T-helper 17 cell (primary cell): Measurements from ENCODE around the gene THADA. TPM values are rescaled to one million over a fixed set of nuclear protein-coding genes. Genes with fewer than 3 reads are reported as not detected.
"Not testable (repeated sequence)": the region's sequence is repeated elsewhere in the genome, so short reads cannot be mapped to it uniquely, and the experiment has no call there.

Source experiments
- ATAC-seq: fragments of 150-1000 bp; cut with Tn5 transposase; 2 replicates; pipeline ENCODE4 v1.10.0; 2021; ENCODE audit warnings: mild to moderate bottlenecking, moderate library complexity
- DNase-seq, 3 donors: peaks; one replicate each; pipeline versions ENCODE4 v3.0.0 to v3.0.0-alpha.2; 2020 to 2021
- H3K9me3 ChIP-seq: one replicate; pipeline ENCODE4 v1.7.0; 2013; ENCODE audit warnings: low read length, mild to moderate bottlenecking; ENCODE audit not compliant: control insufficient read depth, poor library complexity, severe bottlenecking
- H3K27ac Mint-ChIP-seq: one replicate; pipeline ENCODE4 v1.8.0; 2022; ENCODE audit warnings: mild to moderate bottlenecking, moderate library complexity, mixed read lengths
- H3K27me3 Mint-ChIP-seq: one replicate; pipeline ENCODE4 v1.8.0; 2022; ENCODE audit warnings: mixed read lengths
- H3K36me3 Mint-ChIP-seq: one replicate; pipeline ENCODE4 v1.8.0; 2022; ENCODE audit warnings: low read depth, mixed read lengths
- H3K4me1 Mint-ChIP-seq: one replicate; pipeline ENCODE4 v1.8.0; 2022; ENCODE audit warnings: mild to moderate bottlenecking, mixed read lengths
- H3K4me3 Mint-ChIP-seq: one replicate; pipeline ENCODE4 v1.8.0; 2022; ENCODE audit warnings: mild to moderate bottlenecking, moderate library complexity, mixed read lengths
- total RNA-seq, 4 donors: library from RNA in 2 of 4; stranded (reverse) in 2 of 4; gene quantifications; one replicate each; pipeline ENCODE4 v1.2.3 and lab custom pipeline; 2022 to 2026

THADA gene
- total RNA-seq, 2 donors from 2014 or later, result 40.1 to 41.0 TPM

DNA sequence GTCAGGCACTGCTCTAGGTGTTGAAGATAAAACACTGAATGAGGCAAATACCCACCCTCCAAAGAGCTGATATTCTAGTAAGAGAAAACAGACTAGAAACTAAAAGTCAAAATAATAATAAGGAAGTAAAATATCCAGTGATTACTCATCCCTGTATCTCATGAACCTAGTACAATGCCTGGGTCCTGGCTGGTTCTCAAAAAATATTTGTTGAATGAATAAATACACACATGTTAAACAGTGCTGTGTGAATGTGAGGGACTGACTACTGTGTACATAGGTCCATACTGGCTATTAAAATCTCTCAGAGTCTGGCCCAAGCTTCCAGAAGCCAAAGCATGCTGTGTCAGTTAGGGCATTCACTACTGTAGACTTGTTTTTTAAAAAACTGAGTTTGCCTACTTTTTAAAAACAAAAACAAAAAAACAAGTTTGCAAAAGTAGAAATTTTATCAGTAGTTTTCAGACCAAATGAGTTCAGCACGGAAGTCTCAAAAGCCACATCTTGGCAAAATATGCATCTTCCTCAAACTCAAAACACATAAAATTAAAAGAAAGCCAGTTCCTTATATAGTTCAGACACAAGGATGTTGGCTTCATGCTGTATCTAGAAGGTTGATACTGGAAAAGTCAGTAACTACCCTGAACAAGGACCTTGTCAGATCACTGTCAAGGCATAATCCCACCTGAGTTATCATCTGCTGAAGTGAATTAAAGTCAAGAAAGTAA is 136.2 kb downstream of the THADA start:
- DNase-seq, result no peak

DNA sequence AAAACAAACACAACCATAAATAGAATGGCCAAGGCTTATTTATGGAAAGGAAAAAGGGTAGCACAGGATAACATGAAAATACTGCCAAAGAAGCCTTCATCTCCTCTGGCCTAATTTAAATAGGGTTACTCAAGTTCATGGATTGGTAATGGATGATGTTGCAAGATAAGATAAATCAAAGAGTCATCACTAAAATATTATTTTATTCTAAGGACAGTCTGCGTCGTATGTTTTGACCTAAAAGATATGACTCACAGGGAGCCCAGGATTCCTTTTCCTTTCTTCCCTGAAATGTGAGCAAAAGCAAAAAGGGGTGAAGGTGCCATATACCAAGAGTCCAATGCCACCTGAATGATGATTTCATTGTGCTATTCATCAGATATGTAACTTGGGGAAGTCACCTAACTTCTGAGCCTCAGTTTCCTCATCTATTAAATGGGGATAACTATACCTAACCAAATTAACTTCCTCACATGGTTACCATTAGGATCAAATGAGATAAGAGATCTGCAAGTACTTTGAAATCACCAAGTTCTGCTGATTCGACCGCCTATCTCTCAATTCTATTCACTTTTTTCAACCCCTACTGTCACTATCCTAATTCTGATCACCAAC is 137.7 kb downstream of the THADA start:
- Mint-ChIP-seq H3K4me1 (peaks cover 10% of the 10 kb centered on the region), H3K27me3 (no peaks in the 10 kb centered on the region), H3K4me3 (no peak overlapping the region), H3K27ac (no peak overlapping the region), H3K36me3 (peaks cover 8% of the 10 kb centered on the region)
- ATAC-seq, result no peak
- no peaks in the 10 kb centered on the region for H3K9me3 ChIP-seq
- no peak for DNase-seq

More for the DNA sequence above, 136.2 kb downstream of the THADA start:
- H3K9me3 ChIP-seq, result no peaks in the 10 kb centered on the region
- ATAC-seq, result no peak
- no peaks in the 10 kb centered on the region for H3K27me3 Mint-ChIP-seq
- peaks cover 8% of the 10 kb centered on the region for H3K36me3 Mint-ChIP-seq
- no peak overlapping the region for H3K4me3 Mint-ChIP-seq
- peaks cover 11% of the 10 kb centered on the region for H3K4me1 Mint-ChIP-seq
- H3K27ac Mint-ChIP-seq, result no peak overlapping the region

DNA sequence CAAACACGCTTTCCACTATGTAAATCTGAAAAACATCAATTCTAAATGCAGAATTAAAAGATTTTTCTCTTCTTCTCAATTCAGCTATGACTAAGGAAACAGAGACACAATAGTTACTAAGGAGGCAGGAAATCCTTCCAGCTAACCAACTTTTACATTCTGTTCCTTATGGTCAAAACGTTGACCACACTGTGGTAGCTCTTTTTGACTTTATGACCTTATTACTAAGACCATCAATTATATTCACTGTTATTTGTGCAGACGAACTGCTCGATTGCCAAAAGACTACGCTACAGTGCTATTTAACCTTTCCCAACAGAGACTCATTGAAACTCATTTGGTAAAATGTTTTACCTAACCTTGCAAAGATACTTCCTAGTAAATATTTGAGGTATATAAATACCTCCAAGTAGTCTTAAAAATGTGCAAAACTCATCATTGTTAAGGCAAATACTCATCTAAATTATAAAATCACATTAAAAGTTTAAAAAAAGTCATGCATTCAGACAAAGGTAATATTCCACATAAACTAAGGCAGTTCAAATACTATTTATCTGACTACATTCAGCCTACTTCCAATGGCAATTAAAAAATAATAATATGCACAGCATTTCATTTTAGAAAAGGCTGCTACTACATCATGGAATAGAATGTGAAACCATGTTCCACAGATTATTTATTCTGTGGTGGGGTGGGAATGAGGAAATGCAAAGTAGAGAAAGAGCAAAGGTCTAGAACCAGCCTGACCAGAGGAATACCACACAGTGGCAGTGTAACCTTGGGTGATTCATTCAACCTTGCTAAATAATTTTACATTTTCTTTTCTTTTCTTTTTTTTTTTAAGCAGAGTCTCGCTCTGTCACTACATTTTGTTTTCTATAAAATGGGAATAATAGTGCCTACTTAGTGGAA is 139.9 kb downstream of the THADA start:
- Mint-ChIP-seq H3K27ac (no peak overlapping the region), H3K4me1 (peaks cover 8% of the 10 kb centered on the region), H3K4me3 (no peak overlapping the region), H3K36me3 (peaks cover 10% of the 10 kb centered on the region), H3K27me3 (no peaks in the 10 kb centered on the region)
- no peak for ATAC-seq
- DNase-seq, result no peak
- H3K9me3 ChIP-seq, result no peaks in the 10 kb centered on the region

DNA sequence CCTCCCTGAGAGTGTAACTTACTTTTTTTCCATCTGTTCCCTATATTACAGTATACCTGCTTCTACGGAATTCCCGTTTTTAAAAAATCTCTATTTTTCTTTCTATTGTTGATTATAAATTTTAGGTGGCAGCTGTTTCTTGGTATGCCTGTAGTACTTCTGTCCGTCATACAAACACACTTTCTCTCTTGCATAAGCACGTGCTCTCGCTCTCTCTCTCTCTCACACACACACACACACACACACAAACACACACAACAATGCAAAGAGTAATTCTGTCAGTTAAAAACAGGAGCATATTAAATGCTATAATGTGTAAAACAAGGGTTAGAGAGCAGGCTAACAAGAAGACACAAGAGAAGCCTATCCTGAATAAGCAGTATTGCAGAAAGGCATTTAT is 140.5 kb downstream of the THADA start:
- H3K9me3 ChIP-seq, result no peaks in the 10 kb centered on the region
- Mint-ChIP-seq H3K36me3 (peaks cover 10% of the 10 kb centered on the region), H3K27ac (no peak overlapping the region), H3K27me3 (no peaks in the 10 kb centered on the region), H3K4me1 (peaks cover 4% of the 10 kb centered on the region), H3K4me3 (no peak overlapping the region)
- ATAC-seq (no peak), DNase-seq (no peak)

DNA sequence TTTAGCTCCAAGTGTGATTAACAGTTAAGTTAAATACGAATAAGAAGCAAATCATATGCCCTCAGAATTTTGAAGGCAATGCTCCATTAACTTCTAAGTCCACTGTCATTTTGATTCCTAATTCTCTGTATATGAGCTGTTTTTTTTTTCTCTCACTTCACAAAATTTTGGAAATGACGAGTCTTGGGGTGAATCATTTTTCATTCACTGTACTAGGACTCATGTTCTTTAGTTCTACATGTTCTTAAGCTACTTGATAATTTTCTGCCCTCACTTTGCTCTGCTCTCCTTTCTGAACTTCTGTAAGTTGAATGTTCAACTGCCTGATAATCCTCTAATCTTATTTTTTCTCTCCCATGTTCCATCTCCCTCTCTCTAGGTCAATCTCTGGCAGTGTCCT is 141.0 kb downstream of the THADA start:
- Mint-ChIP-seq H3K36me3 (peaks cover 10% of the 10 kb centered on the region), H3K27ac (no peak overlapping the region), H3K27me3 (no peaks in the 10 kb centered on the region), H3K4me1 (peaks cover 4% of the 10 kb centered on the region), H3K4me3 (no peak overlapping the region)
- H3K9me3 ChIP-seq, result no peaks in the 10 kb centered on the region
- DNase-seq (no peak), ATAC-seq (no peak)

DNA sequence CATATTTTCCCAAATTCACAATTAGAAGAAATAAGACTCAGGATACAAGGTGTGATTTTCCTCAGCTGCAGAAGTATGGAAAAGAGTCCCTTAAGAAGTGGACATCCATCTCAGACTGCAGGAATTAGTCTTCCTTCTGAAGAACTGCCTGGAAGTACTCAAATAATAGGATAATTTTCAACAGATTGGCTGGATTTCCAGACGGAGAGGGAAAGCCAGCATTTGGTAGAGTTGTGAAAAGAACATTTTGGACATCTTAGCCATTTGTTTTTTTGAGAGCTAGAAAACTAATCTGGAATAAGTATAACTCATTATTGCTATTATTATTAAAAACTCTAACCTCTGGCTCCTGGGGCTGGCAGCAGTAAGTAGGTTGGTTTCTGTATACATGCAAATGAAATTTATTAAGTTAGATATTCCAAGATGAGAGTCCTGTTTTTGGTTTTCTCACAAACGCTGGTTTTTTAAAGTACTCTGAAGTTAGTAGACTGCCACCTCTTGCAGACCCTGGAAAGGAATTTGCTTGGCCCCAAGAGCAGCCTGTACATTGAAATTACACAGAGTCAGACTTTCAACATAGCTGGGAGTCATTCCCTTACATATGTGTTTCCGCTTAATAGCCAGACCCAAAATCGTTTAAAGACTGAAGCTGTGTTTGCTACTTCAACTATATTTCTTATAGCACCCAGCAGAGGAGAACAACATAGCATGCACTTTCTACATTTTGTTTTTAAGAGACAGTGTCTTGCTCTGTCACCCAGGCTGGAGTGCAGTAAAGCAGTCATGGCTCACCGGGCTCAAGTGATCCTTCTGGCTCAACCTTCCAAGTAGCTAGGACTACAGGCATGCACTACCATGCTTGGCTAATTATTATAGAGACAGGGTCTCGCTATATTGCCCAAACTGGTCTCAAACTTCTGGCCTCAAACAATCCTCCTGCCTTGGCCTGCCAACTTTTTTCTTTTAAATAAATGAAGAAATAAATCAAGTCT is 142.4 kb downstream of the THADA start:
- DNase-seq (no peak), ATAC-seq (no peak)
- no peaks in the 10 kb centered on the region for H3K9me3 ChIP-seq
- no peak overlapping the region for H3K27ac Mint-ChIP-seq
- H3K27me3 Mint-ChIP-seq, result no peaks in the 10 kb centered on the region
- peaks cover 12% of the 10 kb centered on the region for H3K4me1 Mint-ChIP-seq
- H3K4me3 Mint-ChIP-seq, result no peak overlapping the region
- peaks cover 14% of the 10 kb centered on the region for H3K36me3 Mint-ChIP-seq

DNA sequence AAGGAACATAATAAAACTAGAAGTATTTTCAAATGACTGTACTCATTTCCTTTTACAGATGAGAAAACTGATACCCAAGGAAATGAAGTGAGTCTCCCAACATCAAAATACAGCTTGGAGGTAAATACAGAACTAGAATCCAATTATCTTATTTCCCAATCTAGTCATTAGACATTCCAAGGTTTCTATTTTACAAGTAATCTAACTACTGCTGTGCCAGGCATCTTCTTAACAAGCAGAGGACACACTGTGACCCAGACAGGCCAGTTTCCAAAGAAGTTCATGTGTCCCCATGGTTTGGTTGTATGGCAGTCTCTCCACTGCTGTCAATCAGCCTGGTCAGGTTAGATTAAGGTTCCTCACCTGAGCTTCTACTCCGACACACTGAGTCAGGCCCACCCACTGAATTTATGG is 143.5 kb downstream of the THADA start:
- no peak overlapping the region for H3K4me3 Mint-ChIP-seq
- peaks cover 8% of the 10 kb centered on the region for H3K4me1 Mint-ChIP-seq
- H3K9me3 ChIP-seq, result no peaks in the 10 kb centered on the region
- no peaks in the 10 kb centered on the region for H3K27me3 Mint-ChIP-seq
- DNase-seq (no peak), ATAC-seq (no peak)
- H3K27ac Mint-ChIP-seq, result no peak overlapping the region
- peaks cover 10% of the 10 kb centered on the region for H3K36me3 Mint-ChIP-seq

DNA sequence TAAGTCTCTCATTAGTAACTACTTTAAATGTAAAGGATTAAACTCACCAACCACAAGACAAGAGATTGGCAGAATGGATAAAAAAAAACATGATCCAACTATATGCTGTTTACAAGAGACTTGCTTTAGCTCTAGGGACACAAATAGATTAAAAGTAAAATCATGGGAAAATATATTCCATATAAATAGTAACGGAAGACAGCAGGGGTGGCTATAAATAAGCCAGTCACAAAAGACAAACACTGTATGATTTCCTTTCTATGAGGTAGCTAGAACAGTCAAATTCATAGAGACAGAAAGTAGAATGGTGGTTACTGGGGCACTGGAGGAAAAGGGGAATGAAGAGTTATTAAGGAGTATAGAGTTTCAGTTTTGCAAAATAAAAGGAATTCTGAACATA is 145.2 kb downstream of the THADA start:
- ATAC-seq, result no peak
- peaks cover 13% of the 10 kb centered on the region for H3K36me3 Mint-ChIP-seq
- no peak overlapping the region for H3K27ac Mint-ChIP-seq

DNA sequence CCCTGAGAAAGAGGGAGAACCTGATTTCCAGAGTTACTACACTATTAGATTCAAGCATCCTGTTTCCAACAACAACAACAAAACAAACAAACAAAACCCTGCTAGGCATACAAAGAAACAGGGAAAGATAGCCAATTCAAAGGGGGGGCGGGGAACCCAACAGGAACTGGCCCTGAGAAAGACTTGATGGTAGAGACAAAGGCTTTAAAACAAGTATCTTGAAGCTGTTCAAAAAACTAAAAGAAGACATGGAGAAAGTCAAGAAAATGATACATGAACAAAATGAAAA is 147.1 kb downstream of the THADA start:
- Mint-ChIP-seq H3K4me1 (peaks cover 11% of the 10 kb centered on the region), H3K36me3 (peaks cover 9% of the 10 kb centered on the region), H3K27me3 (no peaks in the 10 kb centered on the region), H3K4me3 (no peak overlapping the region), H3K27ac (no peak overlapping the region)
- no peak for ATAC-seq
- no peak for DNase-seq
- H3K9me3 ChIP-seq, result no peaks in the 10 kb centered on the region

More for the DNA sequence above, 145.2 kb downstream of the THADA start:
- DNase-seq, result no peak
- no peaks in the 10 kb centered on the region for H3K9me3 ChIP-seq
- Mint-ChIP-seq H3K27me3 (no peaks in the 10 kb centered on the region), H3K4me3 (no peak overlapping the region), H3K4me1 (peaks cover 8% of the 10 kb centered on the region)

DNA sequence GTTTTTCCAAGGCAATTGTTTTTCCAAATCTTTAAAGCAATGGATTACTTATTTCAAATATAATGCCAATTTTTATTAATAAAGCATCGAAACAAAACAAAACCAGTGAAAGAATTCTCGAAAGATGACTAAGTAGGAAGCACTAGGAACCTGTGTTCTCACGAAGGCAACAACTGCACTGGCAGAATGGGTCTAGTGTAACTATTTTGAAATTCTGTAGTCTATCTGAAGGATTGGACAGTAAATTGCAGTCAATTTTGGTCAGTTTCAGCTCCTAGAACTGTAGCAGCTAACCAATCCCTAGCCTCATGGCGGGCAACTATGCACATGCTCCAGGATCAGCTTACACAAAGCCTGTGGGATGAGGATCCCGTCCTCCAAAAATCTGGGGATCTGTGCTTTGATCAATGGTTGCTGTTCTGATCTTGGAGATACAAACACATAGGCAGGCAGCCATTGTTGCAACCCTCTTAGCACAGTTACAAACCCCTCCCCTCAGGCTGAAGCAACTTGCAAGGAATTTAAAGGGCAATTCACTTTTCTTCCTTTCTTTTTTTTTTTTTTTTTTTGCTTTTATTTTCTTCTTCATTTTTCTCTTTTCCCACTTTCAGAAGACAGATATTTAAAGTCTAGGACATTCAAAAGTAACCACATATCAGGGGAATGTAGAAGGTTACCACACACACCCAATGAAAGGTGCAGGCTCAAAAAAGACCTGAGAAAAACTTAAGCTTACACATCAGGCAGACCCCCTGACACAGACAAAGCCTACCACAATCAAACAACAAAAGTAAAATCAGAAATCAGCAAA is 147.6 kb downstream of the THADA start:
- peaks cover 9% of the 10 kb centered on the region for H3K36me3 Mint-ChIP-seq
- no peak overlapping the region for H3K4me3 Mint-ChIP-seq
- H3K27ac Mint-ChIP-seq, result no peak overlapping the region

DNA sequence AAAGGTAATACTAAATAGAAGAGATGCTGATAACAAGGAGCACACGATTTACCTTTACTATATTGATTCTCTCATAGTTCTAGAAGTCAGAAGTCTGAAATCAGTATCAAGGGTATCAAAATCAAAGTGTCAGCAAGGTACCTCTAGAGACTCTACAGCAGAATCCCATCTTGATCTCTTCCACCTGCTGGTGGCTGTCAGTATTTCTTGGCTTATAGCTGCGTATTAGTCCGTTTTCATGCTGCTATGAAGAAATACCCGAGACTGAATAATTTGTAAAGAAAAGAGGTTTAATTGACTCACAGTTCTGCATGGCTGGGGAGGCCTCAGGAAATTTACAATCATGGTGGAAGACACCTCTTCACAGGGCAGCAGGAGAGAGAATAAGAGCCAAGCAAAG is 149.1 kb downstream of the THADA start:
- Mint-ChIP-seq H3K4me1 (peaks cover 11% of the 10 kb centered on the region), H3K27ac (peak overlapping the region; percentile 27)
- not testable (repeated sequence) for H3K27me3 Mint-ChIP-seq, H3K36me3 Mint-ChIP-seq, H3K9me3 ChIP-seq, ATAC-seq, H3K4me3 Mint-ChIP-seq, DNase-seq

More for the DNA sequence above, 147.6 kb downstream of the THADA start:
- ATAC-seq (no peak), DNase-seq (no peak)
- H3K9me3 ChIP-seq, result no peaks in the 10 kb centered on the region
- peaks cover 11% of the 10 kb centered on the region for H3K4me1 Mint-ChIP-seq
- H3K27me3 Mint-ChIP-seq, result no peaks in the 10 kb centered on the region

DNA sequence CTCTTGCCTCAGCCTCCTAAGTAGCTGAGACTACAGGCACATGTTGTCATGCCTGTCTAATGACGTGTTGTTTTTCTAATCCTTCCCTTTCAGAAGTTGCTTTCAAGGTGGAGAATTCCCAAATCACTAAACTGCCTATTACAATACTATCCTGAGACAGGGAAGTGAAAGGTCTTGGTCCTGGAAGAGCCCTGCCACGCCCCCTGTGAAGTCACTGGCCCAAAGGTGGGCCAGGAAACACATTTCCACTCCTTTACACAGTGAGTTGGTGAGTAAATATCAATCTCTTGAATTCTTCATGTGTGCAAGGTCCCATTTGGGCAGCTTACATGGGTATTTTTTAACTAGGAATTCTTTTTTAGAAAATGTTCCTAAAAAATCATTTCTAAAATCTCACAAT is 150.1 kb downstream of the THADA start:
- peaks cover 11% of the 10 kb centered on the region for H3K4me1 Mint-ChIP-seq
- no peaks in the 10 kb centered on the region for H3K27me3 Mint-ChIP-seq
- H3K4me3 Mint-ChIP-seq, result no peak overlapping the region
- H3K27ac Mint-ChIP-seq, result no peak overlapping the region
- peaks cover 6% of the 10 kb centered on the region for H3K36me3 Mint-ChIP-seq
- H3K9me3 ChIP-seq, result no peaks in the 10 kb centered on the region
- DNase-seq, result no peak
- no peak for ATAC-seq
